NCI-H2196 treated with DMSO at 0.1 percent for 48 hours (cell line): Measurements from ENCODE around the gene LAMB4.
"Not testable (repeated sequence)": the region's sequence is repeated elsewhere in the genome, so short reads cannot be mapped to it uniquely, and the experiment has no call there.

Experiments
- DNase-seq: peaks from one replicate; lab custom pipeline; 2025; ENCODE audit not compliant: unreplicated experiment; lab: John Stamatoyannopoulos, UW

The LAMB4 gene

GRCh38 chr7:108049962-108050361, 80.2 kb downstream of the LAMB4 start:
- DNase-seq: no peak

GRCh38 chr7:108048422-108048821, 81.7 kb downstream of the LAMB4 start:
- no peak for DNase-seq

- no peak for DNase-seq
Observed at GRCh38 chr7:108046952-108047506, 83.1 kb downstream of the LAMB4 start.

GRCh38 chr7:108045669-108046068, 84.5 kb downstream of the LAMB4 start:
- DNase-seq: no peak

GRCh38 chr7:108045154-108045553, 85.0 kb downstream of the LAMB4 start:
- no peak for DNase-seq

- DNase-seq: no peak
Observed at GRCh38 chr7:108044345-108044744, 85.8 kb downstream of the LAMB4 start.

GRCh38 chr7:108038986-108039385, 91.2 kb downstream of the LAMB4 start:
- no peak for DNase-seq

- DNase-seq: no peak
Observed at GRCh38 chr7:108037741-108038140, 92.4 kb downstream of the LAMB4 start.

- DNase-seq: no peak
Observed at GRCh38 chr7:108037140-108037539, 93.0 kb downstream of the LAMB4 start.

GRCh38 chr7:108034586-108034985, 95.6 kb downstream of the LAMB4 start:
- no peak for DNase-seq

- DNase-seq: no peak
Observed at GRCh38 chr7:108033776-108034497, 96.2 kb downstream of the LAMB4 start.

- not testable (repeated sequence) for DNase-seq
Observed at GRCh38 chr7:108033309-108033708, 96.9 kb downstream of the LAMB4 start.

- no peak for DNase-seq
Observed at GRCh38 chr7:108030516-108030915, 99.6 kb downstream of the LAMB4 start.

- no peak for DNase-seq
Observed at GRCh38 chr7:108029034-108029433, 101.1 kb downstream of the LAMB4 start.

- DNase-seq: no peak
Observed at GRCh38 chr7:108028111-108028510, 102.0 kb downstream of the LAMB4 start.

GRCh38 chr7:108027239-108027638, 102.9 kb downstream of the LAMB4 start:
- DNase-seq: no peak

- DNase-seq: no peak
Observed at GRCh38 chr7:108026647-108027046, 103.5 kb downstream of the LAMB4 start.

- no peak for DNase-seq
Observed at GRCh38 chr7:108026116-108026515, 104.0 kb downstream of the LAMB4 start.

GRCh38 chr7:108024538-108024937, 105.6 kb downstream of the LAMB4 start:
- DNase-seq: no peak

- DNase-seq: no peak
Observed at GRCh38 chr7:108020585-108020984, 109.6 kb downstream of the LAMB4 start.

GRCh38 chr7:108018668-108019067, 111.5 kb downstream of the LAMB4 start:
- no peak for DNase-seq

- DNase-seq: no peak
Observed at GRCh38 chr7:108017776-108018151, 112.4 kb downstream of the LAMB4 start.
